GM19099 (cell line): Measurements from ENCODE around the gene SLC12A6.
A peak's percentile ranks its signal among the peaks of the same experiment; 100 is the strongest.

Experiments used
- POLR2A ChIP-seq: IDR thresholded peaks from 3 replicates; pipeline ENCODE4 v1.6.1; 2011; ENCODE audit warnings: low read depth; ENCODE audit not compliant: insufficient read length; ENCODE audit errors: extremely low read depth

The SLC12A6 gene

GRCh38 chr15:34336991-34337556, 507 bp downstream of the SLC12A6 start:
- TF ChIP-seq POLR2A: no peak

- peak; percentile 6 for TF ChIP-seq POLR2A
These were observed 1.2 kb downstream of the SLC12A6 start for GRCh38 chr15:34336231-34336990.

- TF ChIP-seq POLR2A: no peak
These were observed 2.2 kb downstream of the SLC12A6 start for GRCh38 chr15:34335176-34336032.

GRCh38 chr15:34334672-34335071, 2.9 kb downstream of the SLC12A6 start:
- no peak for TF ChIP-seq POLR2A

- no peak for TF ChIP-seq POLR2A
These were observed 4.9 kb downstream of the SLC12A6 start for GRCh38 chr15:34332553-34333120.

GRCh38 chr15:34331809-34332208, 5.8 kb downstream of the SLC12A6 start:
- no peak for TF ChIP-seq POLR2A

- TF ChIP-seq POLR2A: no peak
These were observed 7.3 kb downstream of the SLC12A6 start for GRCh38 chr15:34330279-34330678.

- TF ChIP-seq POLR2A: no peak
These were observed 8.6 kb downstream of the SLC12A6 start for GRCh38 chr15:34329006-34329405.

- no peak for TF ChIP-seq POLR2A
These were observed 9.7 kb downstream of the SLC12A6 start for GRCh38 chr15:34327906-34328305.

GRCh38 chr15:34325368-34325767, 12.2 kb downstream of the SLC12A6 start:
- no peak for TF ChIP-seq POLR2A

GRCh38 chr15:34324933-34325332, 12.6 kb downstream of the SLC12A6 start:
- TF ChIP-seq POLR2A: no peak

- TF ChIP-seq POLR2A: no peak
These were observed 14.4 kb downstream of the SLC12A6 start for GRCh38 chr15:34323217-34323616.

GRCh38 chr15:34318277-34319079, 19.1 kb downstream of the SLC12A6 start:
- no peak for TF ChIP-seq POLR2A
